Vein endothelial cell (primary cell): ENCODE results near the gene KRT35. TPM values are rescaled to one million over a fixed set of nuclear protein-coding genes. Genes with fewer than 3 reads are reported as not detected.

Experiments
- small RNA-seq: library from RNA; depleted of rRNA; stranded (forward); fragments of <200 nt; gene quantifications from one replicate; pipeline ENCODE3, GENCODE V24; 2012
- total RNA-seq: library from RNA; depleted of rRNA; stranded (reverse); fragments of >200 nt; gene quantifications from 2 replicates; pipeline ENCODE4 v1.2.3, GENCODE V29; 2012

KRT35 gene
- not detected in 2 replicates for total RNA-seq

DNA sequence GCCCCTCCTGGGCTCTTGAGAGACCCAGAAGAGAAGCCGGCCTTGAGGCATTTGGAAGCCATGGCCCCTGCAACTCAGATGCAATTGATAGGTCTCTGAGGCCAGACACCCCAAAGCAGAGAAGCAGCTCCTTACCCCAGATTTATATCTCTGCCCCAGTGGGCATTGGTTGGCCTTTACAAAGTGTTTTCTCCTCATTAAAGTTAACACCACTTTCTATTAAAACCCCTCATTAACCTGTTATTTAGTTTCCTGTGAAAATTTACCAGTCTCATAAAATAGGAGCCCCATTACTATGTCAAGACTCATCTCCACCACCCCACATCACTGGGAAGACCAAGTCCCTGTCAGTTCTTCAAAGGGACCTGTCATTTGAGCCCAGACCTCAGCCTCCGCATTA is at the start of gene KRT35:
Gene KRT35 (minus strand): TSS at position 116 of the 400 bp plus-strand sequence. CDS start 54 bp downstream, at position 62.

DNA sequence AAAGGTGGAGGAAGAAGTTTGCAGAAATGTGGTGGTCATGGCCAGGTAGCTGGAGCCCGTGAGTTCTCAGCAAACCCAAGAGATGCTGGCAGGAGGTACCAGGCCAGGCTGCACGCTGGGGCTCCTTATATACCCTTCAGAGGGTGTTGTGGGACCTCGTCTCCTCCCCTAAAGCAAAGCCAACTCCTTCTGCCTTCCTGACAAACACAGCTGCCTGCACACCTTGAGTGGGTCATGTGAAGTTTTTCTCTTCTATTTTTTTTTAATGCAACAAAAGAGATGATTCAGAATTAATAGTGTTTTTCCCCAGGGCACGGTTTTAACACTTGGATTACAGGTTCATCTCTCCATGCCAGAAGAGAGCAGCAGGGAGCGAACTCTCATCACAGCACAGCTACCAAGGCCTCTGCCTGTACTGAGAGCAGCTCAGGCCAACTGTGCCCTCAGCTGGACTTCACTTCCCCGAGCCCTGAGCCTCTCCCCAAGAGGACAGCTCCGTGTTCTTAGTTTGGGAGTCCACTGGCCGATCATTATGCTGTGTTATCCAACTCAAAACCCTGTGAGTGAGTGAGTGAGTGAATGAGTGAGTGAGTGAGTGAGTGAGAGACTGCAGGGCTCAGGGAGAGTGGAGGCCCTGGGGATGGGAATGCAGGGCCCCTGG is 38.0 kb upstream of the KRT35 start, which contains the start of gene KRT15:
Gene KRT15 (minus strand): TSS at position 102 of the 661 bp plus-strand sequence. CDS start 63 bp downstream, at position 39.

DNA sequence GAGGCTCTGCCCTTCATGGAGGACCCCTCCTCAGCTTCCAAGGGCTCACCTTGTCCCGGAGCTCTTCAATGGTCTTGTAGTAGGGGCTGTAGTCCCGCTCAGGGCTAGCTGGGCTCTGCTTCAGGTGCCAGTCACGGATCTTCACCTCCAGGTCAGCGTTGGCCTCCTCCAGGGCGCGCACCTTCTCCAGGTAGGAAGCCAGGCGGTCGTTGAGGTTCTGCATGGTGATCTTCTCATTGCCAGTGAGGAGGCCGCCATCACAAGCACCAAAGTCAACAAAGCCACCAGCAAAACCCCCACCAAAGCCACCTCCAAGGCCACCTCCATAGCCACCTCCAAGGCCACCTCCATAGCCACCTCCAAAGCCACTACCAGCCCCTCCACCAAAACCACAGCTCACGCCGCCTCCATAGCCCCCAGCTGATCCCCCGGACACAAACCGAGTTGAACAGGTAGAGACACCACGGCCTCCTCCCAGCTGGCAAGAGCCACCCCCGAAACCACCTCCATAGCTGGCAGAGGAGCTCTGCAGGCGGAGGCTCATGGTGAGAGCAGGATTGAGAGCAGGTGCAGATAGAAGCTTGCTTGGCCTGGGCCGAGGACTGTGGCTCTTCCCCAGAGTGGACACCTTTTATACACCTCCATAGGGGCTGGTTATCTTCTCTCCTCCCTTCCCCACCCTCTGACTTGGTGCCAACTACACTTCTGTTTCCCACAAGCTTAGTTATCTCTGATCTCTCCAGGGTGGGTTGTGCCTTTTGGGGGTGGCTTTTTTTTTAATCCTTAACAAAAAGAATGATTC is 24.3 kb upstream of the KRT35 start, which contains the start of gene KRT13:
Gene KRT13 (minus strand): TSS at position 606 of the 802 bp plus-strand sequence. CDS start 62 bp downstream, at position 544.

DNA sequence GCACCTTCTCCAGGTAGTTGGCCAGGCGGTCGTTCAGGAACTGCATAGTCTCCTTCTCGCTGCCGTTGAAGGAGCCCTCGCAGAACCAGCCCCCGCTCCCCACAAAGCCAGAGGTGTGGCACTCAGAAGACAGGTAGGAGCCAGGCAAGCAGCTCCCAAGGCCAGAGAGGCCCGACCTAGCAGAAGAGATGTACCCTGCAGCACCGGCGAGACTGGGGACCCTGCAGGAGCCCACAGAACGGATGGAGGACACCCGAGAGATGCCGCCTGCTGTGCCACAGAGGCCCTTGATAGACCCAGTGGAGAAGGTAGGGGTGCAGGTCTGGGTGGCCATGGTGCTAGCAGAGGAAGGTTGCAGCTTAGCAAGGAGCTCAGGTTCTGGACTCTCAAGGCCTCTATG is 8.6 kb upstream of the KRT35 start, which contains the start of gene KRT36:
Gene KRT36 (minus strand): TSS at position 380 of the 400 bp plus-strand sequence. CDS start 46 bp downstream, at position 334.

DNA sequence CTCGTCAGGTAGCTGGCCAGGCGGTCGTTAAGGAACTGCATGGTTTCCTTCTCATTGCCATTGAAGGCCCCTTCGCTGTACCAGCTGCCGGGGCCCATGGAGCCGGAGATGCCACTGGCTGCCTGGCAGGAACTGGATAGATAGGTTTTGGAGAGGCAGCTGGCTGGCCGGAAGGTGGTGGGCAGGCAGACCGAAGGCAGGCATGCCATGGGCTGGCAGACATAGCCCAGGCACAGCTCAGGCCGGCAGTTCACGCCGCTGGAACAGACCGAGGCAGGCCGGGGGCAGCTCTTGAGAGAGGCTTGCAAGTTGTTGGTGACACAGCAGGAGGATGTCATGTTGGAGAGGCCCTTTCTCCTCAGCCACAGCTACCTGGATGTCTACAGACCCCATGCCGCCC is 14.0 kb downstream of the KRT35 start, which contains the start of gene KRT32:
Gene KRT32 (minus strand): TSS at position 399 of the 400 bp plus-strand sequence. CDS start 61 bp downstream, at position 338.

DNA sequence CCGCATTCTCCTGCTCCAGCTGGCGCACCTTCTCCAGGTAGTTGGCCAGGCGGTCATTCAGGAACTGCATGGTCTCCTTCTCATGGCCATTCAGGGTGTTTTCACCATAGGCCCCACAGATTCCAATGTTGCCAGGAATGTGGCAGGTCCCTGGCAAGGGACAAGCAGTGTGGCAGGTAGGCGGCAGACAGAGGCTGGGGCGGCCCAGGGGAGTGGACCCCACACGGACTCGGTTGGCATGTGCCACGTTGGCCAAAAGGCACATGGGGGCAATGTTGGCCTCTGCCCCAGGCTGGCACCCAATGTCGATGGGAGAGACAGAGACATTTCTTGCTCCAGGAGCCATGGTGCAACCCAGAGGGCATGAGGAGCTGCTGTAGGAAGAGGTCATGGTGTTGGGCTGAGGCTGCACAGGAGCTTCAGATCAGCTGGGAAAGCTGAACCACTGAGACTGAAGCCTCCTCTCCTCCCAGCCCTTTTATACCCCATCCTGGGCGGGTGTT is 40.4 kb downstream of the KRT35 start, which contains the start of gene KRT38:
Gene KRT38 (minus strand): TSS at position 453 of the 503 bp plus-strand sequence. CDS start 62 bp downstream, at position 391.

Small RNA genes lying within 50 kb of the gene (small RNA-seq; reads per million reads assigned to genes)
- 166 reads per million, percentile 99 among the genes with 10 or more reads in this experiment for gene RNU2-32P

Other genes starting within 250 kb of the KRT35 start
- not detected in 2 replicates for gene KRTAP9-3, start 248.7 kb downstream of the KRT35 start, total RNA-seq
- gene KRTAP9-8, start 243.2 kb downstream of the KRT35 start, total RNA-seq = not detected in 2 replicates
- gene KRTAP9-4, start 231.5 kb downstream of the KRT35 start, total RNA-seq = not detected in 2 replicates
- gene KRTAP9-9, start 225.8 kb downstream of the KRT35 start, total RNA-seq = not detected in 2 replicates
- not detected in 2 replicates for gene KRTAP9-6, start 215.8 kb downstream of the KRT35 start, total RNA-seq
- gene KRTAP9-7, start 205.5 kb downstream of the KRT35 start, total RNA-seq = not detected in 2 replicates
- not detected in 2 replicates for gene KRTAP29-1, start 178.3 kb downstream of the KRT35 start, total RNA-seq
- gene KRTAP16-1, start 171.8 kb downstream of the KRT35 start, total RNA-seq = not detected in 2 replicates
- gene KRTAP17-1, start 165.4 kb downstream of the KRT35 start, total RNA-seq = not detected in 2 replicates
- gene KRT33A, start 130.3 kb downstream of the KRT35 start, total RNA-seq = not detected in 2 replicates
- gene KRT33B, start 111.3 kb downstream of the KRT35 start, total RNA-seq = not detected in 2 replicates
- not detected in 2 replicates for gene KRT34, start 98.8 kb downstream of the KRT35 start, total RNA-seq
- not detected in 2 replicates for gene KRT31, start 83.5 kb downstream of the KRT35 start, total RNA-seq
- gene KRT37, start 56.6 kb downstream of the KRT35 start, total RNA-seq = not detected in 2 replicates
- gene KRT38, start 40.2 kb downstream of the KRT35 start, total RNA-seq = not detected in 2 replicates
- gene KRT32, start 13.8 kb downstream of the KRT35 start, total RNA-seq = not detected in 2 replicates
- not detected in 2 replicates for gene KRT36, start 8.8 kb upstream of the KRT35 start, total RNA-seq
- not detected in 2 replicates for gene KRT13, start 24.5 kb upstream of the KRT35 start, total RNA-seq
- gene KRT15, start 37.7 kb upstream of the KRT35 start, total RNA-seq = 0.65 and 2.8 TPM in 2 replicates
- 25.5 and 62.2 TPM in 2 replicates for gene KRT19, start 47.2 kb upstream of the KRT35 start, total RNA-seq
- not detected in 2 replicates for gene KRT9, start 90.9 kb upstream of the KRT35 start, total RNA-seq
- not detected in 2 replicates for gene KRT14, start 105.7 kb upstream of the KRT35 start, total RNA-seq
- not detected in 2 replicates for gene KRT16, start 131.6 kb upstream of the KRT35 start, total RNA-seq
- gene KRT17, start 143.4 kb upstream of the KRT35 start, total RNA-seq = 0.38 TPM in 1 of 2 replicates, not detected in the other
- gene EIF1, start 207.7 kb upstream of the KRT35 start, total RNA-seq = 67.3 and 85.7 TPM in 2 replicates
- gene GAST, start 231.2 kb upstream of the KRT35 start, total RNA-seq = not detected in 2 replicates